ENCODE measurements around the gene KLF15.

The KLF15 gene

GRCh38 chr3:126317029-126317996 is 39.9 kb downstream of the KLF15 start:
- POLR2A ChIA-PET, result no interaction called here
- DNase-seq (ENCODE audit: extremely low spot score), result no peak
- CTCF ChIA-PET, result interaction anchor here (1.4 kb wide), 1 partner anchor 11 kb away, joined by 3 read pairs; no protein-coding TSS in a partner anchor
- no peak for TF ChIP-seq CTCF (IDR thresholded peaks at IDR 0.05; ENCODE audit: control extremely low read depth, extremely low read depth, low read depth, missing control alignments)

DNA sequence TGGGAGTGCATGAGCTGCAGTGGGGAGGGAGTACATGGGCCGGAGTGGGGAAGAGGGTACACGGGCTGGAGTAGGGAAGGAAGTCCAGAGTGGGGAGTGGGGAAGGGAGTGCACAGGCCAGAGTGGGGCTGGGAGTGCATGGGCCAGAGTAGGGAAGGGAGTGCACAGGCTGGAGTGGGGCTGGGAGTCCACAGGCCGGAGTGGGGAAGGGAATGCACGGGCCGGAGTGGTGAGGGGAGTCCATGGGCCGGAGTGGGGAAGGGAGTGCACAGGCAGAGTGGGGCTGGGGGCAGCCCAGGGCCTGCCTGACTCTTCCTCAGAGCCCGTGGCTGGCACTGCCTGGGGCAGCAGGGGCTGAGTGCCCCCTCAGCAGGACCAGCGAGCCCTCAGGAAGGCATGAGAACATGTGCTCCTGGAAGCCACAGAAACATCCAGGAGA is 40.7 kb downstream of the KLF15 start:
- ChIA-PET CTCF (no interaction called here), POLR2A (no interaction called here)
- DNase-seq (ENCODE audit: extremely low spot score), result no peak
- TF ChIP-seq CTCF (IDR thresholded peaks at IDR 0.05; ENCODE audit: control extremely low read depth, extremely low read depth, low read depth, missing control alignments), result no peak

GRCh38 chr3:126316031-126316461 is 41.2 kb downstream of the KLF15 start:
- no peak for DNase-seq (ENCODE audit: extremely low spot score)
- CTCF ChIA-PET, result no interaction called here
- TF ChIP-seq CTCF (IDR thresholded peaks at IDR 0.05; ENCODE audit: control extremely low read depth, extremely low read depth, low read depth, missing control alignments), result no peak
- POLR2A ChIA-PET, result no interaction called here

- TF ChIP-seq CTCF (IDR thresholded peaks at IDR 0.05; ENCODE audit: control extremely low read depth, extremely low read depth, low read depth, missing control alignments), result no peak
- no peak for DNase-seq (ENCODE audit: extremely low spot score)
- CTCF ChIA-PET, result no interaction called here
- POLR2A ChIA-PET, result no interaction called here
These were observed 42.2 kb downstream of the KLF15 start for GRCh38 chr3:126314790-126315658.

DNA sequence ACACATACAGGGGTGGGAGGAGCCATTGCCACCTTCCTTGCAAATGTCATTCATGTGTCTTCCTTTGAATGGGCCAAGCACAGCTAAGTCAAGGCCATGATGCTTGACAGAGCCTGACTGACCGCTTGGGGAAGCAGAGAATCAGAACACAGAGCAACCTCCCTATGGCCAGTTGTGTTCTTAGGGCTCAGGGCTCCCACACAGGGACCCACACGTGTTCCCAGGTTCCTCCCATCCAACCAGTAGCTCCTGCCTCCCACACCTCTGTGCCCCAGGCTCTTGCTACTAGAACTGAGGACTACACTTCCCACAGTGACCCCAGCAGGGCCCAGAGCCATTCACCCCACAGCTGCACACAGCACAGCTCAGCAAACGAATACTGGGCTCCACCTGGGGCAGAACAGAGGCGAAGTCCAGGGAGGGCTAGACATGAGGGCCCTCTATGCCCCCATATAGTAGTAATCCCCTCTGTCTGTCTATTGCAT is 42.9 kb downstream of the KLF15 start:
- POLR2A ChIA-PET, result no interaction called here
- CTCF ChIA-PET, result no interaction called here
- no peak for DNase-seq (ENCODE audit: extremely low spot score)

More for the DNA sequence above, 42.9 kb downstream of the KLF15 start:
- TF ChIP-seq CTCF (IDR thresholded peaks at IDR 0.05; ENCODE audit: control extremely low read depth, extremely low read depth, low read depth, missing control alignments), result no peak

All from GM10248 (cell line).